Mammary epithelial cell (primary cell): ENCODE data around the gene STK32A.

ENCODE experiments used
- EZH2 ChIP-seq: IDR thresholded peaks from 2 replicates; pipeline ENCODE4 v1.6.1; 2012; ENCODE audit warnings: low read length, inconsistent platforms, borderline replicate concordance
- TF ChIP-seq, protein P1 (sequence below), 2 donors: IDR thresholded peaks in 1 of 2; conservative IDR thresholded peaks in 1 of 2; 2 replicates each; pipeline ENCODE4 v1.5.1; 2011 to 2012; ENCODE audit warnings: inconsistent platforms in 2 of 2, low read length in 2 of 2, mild to moderate bottlenecking in 2 of 2, control low read depth in 1 of 2, low read depth in 1 of 2; ENCODE audit not compliant: insufficient read depth in 1 of 2; ENCODE audit errors: extremely low read depth in 1 of 2

DNA sequence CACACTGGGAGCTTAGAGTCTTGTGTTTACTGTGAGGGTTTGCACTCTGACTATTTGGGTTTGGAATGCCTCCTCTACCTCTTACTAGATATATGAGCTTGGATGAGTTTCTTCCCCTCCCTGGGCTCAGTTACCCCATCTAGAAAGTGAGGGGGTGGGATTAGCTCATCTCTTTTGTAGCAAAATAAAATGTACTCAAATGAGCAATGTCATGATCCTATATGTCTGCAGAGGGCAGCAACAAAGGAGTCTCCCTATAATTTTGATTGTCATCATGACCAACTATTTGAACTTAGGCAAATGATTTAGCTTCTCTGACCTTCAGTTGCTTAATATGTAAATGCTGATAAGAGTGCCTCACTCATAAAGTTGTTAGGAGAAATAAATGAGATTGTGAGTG lies 166.1 kb downstream of the STK32A start:
- TF ChIP-seq, protein P1, sequence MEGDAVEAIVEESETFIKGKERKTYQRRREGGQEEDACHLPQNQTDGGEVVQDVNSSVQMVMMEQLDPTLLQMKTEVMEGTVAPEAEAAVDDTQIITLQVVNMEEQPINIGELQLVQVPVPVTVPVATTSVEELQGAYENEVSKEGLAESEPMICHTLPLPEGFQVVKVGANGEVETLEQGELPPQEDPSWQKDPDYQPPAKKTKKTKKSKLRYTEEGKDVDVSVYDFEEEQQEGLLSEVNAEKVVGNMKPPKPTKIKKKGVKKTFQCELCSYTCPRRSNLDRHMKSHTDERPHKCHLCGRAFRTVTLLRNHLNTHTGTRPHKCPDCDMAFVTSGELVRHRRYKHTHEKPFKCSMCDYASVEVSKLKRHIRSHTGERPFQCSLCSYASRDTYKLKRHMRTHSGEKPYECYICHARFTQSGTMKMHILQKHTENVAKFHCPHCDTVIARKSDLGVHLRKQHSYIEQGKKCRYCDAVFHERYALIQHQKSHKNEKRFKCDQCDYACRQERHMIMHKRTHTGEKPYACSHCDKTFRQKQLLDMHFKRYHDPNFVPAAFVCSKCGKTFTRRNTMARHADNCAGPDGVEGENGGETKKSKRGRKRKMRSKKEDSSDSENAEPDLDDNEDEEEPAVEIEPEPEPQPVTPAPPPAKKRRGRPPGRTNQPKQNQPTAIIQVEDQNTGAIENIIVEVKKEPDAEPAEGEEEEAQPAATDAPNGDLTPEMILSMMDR (conservative IDR thresholded peaks at IDR 0.05 in 1 of 2, IDR thresholded peaks at IDR 0.05 in 1 of 2; ENCODE audit: extremely low read depth in 1 of 2, insufficient read depth in 1 of 2, low read depth in 1 of 2, low read length in 2 of 2): no peak
- TF ChIP-seq EZH2: no peak
